Gastroesophageal sphincter (tissue), 3 donors: ENCODE results near the gene SERPINE2.

Source experiments
- CTCF ChIP-seq, 4 experiments: fragments of 200-600 bp in 2 of 4; fragments of 450-650 bp in 2 of 4; sonication (generic) in 1 of 4; IDR thresholded peaks; one replicate each; pipeline ENCODE4 v1.5.1; 2017 to 2019; ENCODE audit warnings: antibody characterized with exemption in 4 of 4, mild to moderate bottlenecking in 2 of 4, moderate library complexity in 2 of 4
- EP300 ChIP-seq: sonication (generic); formaldehyde crosslinking; IDR thresholded peaks from one replicate; pipeline ENCODE4 v1.6.1; 2017; ENCODE audit warnings: antibody characterized with exemption, mild to moderate bottlenecking
- POLR2A ChIP-seq, 2 donors: fragments of 450-650 bp; IDR thresholded peaks; one replicate each; pipeline ENCODE4 v1.6.1; 2017; ENCODE audit warnings: antibody characterized with exemption in 2 of 2, mild to moderate bottlenecking in 2 of 2, moderate library complexity in 1 of 2
- POLR2AphosphoS5 ChIP-seq: sonication (generic); formaldehyde crosslinking; IDR thresholded peaks from one replicate; pipeline ENCODE4 v1.6.1; 2017; ENCODE audit warnings: antibody characterized with exemption

GRCh38 chr2:223925106-223925505 lies 114.0 kb downstream of the SERPINE2 start:
- TF ChIP-seq CTCF (IDR thresholded peaks at IDR 0.05) = no peak
- TF ChIP-seq POLR2A (IDR thresholded peaks at IDR 0.05) = no peak
- no peak for TF ChIP-seq EP300
- no peak for TF ChIP-seq POLR2AphosphoS5
